Suppressor macrophage (primary cell): Measurements from ENCODE around the gene ZG16.
"Not testable (repeated sequence)": the region's sequence is repeated elsewhere in the genome, so short reads cannot be mapped to it uniquely, and the experiment has no call there.

Experiments used
- DNase-seq, 4 experiments: peaks; one replicate each; pipeline ENCODE4 v3.0.0-alpha.2; 2020 to 2022

The ZG16 gene

DNA sequence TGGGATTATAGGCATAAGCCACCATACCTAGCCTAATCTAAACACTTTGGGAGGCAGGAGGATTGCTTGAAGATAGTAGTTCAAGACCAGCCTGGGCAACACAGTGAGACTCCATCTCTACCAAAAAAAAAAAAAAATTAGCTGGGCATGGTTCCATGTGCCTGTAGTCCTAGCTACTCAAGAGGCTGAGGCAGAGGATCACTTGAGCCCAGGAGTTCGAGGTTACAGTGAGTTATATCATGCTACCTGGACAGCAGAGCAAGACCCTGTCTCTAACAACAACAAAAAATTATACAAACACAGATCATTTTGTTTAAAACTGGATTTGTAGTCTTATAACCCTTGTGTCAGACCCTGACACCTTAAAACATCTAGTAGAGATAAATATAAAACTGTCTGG, 24.5 kb upstream of the ZG16 start:
- no peak for DNase-seq

DNA sequence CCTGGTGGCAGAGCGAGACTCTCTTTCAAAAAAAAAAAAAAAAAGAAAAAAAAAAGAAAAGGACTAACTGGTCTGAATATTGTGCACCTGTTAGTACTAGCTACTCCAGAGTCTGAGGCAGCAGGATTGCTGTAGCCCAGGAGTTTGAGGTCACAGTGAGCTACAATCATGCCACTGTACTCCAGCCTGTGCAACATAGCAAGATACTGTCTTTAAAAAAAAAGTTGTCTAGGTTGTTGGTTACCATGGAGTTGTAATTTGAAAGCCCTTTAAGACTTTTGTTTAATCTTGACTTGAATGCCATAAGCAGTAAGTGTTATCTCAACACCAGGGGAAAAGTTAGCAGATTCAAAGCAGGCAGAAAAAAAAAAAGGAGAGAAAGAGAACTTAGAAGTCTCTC, 21.4 kb upstream of the ZG16 start:
- DNase-seq = no peak

DNA sequence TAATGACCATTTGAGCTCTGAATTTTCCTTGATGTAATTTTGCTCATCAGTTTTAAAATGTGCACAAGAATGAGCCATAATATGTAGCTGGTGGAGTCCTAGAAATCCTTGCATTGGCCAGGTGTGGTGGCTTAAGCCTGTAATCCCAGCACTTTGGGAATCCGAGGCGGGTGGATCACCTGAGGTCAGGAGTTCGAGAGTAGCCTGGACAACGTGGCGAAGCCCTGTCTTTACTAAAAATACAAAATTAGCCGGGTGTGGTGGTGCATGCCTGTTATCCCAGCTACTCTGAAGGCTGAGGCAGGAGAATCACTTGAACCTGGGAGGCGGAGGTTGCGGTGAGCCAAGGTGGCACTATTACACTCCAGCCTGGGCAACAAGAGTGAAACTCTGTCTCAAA, 21.0 kb upstream of the ZG16 start:
- not testable (repeated sequence) for DNase-seq

DNA sequence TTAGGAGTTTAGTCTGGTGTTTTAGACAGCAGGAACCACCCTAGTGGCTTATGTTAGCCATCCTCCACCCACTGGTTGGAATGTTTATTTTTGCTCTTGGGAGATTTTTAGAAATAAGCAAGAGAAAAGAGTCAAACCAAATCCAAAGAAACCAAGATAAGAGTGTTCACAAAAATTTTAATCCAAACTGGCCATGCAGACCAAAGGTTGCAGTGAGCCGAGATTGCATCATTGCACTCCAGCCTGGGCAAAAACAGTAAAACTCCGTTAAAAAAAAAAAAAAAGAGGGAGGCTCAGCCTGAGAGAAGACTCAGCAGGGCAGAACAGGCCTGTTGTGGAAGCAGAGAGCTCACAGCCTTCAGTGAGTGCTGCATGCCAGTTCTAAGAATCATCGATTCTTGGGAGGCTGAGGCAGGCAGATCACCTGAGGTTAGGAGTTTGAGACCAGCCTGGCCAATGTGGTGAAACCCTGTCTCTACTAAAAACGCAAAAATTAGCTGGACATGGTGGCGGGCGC, 20.0 kb upstream of the ZG16 start:
- DNase-seq = peak in 1 of 4 experiments; percentile 25

DNA sequence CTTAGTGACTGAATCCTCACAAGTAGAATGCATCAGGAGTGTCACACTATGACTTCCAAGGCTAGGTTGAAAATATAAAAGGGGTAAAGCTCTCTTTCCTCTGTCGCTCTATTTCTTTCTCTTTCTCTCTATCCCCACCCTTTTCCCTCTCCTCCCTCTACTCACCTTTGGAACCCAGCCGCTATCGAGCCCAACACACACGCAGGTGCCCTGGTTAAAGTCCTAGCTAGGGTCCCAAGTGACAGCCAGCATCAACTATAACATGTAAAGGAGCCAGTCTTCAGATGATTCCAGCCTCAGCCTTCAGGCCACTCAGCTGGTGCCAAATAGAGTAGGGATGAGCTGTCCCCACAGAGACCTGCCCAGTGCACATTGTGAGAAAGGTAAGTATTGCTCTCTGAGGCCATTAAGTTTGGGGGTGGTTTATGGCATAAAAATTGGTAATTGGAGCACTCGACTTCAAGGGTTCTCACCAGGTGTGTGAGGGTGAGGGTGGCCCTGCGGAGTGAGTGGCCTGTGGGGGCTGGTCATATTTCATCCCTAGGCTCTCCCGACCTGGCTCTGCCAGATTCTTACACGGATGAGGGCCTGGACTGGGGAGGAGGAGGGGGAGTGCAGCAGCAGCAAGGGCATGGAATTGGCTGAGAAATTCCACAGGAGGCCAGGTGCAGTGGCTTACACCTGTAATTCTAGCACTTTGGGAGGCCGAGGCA, 17.3 kb upstream of the ZG16 start:
- DNase-seq = no peak

DNA sequence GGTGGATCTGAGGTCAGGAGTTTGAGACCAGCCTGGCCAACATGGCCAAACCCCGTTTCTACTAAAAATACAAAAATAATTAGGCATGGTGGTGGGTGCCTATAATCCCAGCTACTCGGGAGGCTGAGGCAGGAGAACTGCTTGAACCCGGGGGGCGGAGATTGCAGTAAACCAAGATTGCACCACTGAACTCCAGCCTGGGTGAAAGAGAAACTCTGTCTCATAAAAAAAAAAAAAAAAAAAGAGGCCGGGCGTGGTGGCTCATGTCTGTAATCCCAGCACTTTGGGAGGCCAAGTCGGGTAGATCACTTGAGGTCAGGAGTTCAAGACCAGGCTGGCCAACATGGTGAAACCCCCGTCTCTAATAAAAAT, 16.8 kb upstream of the ZG16 start:
- DNase-seq = not testable (repeated sequence)

DNA sequence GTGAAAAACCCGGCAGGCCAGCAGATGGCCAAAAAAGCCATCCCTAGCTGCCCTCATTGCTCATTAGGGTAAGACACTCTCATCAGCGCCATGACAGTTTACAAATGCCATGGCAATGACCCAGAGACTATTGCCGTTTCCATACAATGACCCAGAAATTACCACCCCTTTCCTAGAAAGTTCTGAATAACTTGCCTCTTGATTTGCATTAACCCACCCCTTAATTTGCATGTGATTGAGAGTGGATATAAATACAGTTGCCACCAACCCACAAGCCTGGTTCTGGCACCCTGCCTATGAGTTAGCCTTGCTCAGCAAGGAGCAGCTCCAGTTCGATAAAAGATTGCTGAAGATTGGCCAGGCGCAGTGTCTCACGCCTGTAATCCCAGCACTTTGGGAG, 16.2 kb upstream of the ZG16 start:
- DNase-seq = no peak

DNA sequence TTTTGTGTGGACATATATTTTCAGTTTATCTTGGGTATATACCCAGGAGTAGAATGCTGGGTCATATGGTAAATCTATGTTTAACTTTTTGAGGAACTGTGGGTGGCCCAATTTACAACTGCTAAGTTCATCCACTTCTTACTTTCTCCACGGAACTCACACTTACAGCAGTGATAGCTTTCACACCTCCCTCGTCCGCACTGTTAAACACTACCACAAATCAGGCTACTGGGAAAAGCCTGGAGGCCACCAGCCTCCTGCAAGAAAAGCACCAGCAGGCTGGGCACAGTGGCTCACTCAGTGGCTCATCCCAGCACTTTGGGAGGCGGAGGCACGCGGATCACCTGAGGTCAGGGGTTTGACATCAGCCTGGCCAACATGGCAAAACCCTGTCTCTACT, 14.7 kb upstream of the ZG16 start:
- peak in 2 of 4 experiments; percentile 37 to 49 for DNase-seq

DNA sequence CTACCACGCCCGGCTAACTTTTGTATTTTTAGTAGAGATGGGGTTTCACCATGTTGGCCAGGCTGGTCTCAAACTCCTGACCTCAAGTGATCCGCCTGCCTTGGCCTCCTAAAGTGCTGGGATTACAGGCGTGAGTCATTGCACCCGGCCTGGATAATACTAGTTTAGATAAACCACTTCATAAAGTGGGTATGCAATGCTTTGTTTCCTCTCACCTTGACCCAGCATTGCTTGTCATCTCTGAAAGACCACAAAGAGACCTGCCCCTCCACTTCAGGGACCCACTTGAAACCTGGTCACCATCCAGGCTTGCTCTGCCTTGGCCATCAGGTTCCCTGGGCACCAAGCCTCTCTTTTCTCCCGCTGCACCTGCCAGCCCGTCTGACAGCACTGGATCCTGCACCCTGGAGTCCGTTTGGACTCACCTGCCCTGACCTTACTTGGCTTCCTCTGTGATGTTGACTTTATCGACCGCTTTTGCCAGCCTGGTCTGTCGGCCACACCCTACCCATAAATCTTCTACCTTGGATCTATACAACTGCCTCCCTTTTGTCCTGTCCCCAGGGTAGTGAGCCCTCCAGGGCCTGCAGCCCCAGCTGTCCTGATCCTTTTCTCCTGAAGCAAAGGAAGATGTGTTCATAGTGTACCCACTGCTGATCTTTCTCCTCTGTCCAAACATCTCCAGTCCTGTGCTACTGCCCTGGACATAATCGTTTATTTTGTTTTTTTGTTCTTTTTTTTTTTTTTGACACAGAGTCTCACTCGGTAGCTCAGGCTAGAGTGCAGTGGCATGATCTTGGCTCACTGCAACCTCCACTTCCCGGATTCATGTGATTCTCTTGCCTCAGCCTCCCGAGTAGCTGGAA, 12.7 kb upstream of the ZG16 start:
- DNase-seq = no peak

DNA sequence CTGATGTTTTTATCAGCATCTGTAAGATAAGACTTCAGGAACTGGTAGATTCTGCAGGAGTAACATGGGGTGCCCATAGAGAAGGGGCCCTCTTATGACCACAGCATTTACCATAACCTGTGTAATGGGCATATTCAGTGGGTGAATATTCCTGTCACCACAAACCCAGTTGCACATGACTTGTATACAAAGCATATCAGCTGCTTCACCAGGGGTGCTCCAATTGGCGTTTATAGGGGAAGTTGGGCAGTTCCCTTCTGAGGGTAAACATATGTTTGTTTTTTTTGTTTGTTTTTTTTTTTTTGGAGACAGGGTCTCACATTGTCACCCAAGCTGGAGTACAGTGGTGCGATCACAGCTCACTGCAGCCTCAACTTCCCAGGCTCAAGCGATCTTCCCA, 11.5 kb upstream of the ZG16 start:
- peak in 3 of 4 experiments; percentile 40 to 55 (median 46) for DNase-seq

DNA sequence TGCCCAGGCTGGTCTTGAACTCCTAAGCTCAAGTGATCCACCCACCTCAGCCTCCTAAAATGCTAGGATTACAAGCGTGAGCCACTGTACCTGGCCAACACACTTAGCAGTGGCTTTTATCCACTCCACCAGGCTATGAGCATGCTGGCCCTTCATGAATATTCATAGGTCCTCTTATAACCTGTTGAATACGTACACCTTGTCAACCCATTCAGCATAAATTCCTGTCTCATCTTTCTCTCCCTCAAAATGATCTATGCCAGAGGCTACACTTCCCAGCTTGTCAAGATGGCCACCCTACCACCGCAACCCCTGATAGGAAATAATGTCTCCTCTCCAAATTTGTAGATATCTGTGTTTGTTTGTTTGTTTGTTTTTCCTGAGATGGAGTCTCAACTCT, 11.0 kb upstream of the ZG16 start:
- no peak for DNase-seq

DNA sequence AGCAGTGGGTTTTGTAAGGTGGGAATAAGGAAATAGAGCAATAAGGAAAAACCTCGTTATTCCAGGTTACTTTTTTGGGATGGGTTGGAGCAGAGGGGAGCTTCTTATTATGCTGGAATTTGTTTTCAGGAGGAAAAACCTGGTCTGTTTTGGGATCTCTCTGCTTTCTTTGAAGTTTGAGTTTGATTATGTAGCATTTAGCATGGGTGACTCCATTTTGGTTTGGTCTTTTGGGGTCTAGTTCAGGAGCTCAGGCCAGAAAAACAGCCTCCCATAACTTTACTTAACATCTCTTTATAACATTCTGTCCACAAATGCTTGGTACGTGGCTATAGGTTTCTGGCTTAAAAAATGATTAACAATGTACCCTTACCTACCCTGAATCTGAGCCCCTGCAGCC, 8.5 kb upstream of the ZG16 start:
- DNase-seq = no peak

DNA sequence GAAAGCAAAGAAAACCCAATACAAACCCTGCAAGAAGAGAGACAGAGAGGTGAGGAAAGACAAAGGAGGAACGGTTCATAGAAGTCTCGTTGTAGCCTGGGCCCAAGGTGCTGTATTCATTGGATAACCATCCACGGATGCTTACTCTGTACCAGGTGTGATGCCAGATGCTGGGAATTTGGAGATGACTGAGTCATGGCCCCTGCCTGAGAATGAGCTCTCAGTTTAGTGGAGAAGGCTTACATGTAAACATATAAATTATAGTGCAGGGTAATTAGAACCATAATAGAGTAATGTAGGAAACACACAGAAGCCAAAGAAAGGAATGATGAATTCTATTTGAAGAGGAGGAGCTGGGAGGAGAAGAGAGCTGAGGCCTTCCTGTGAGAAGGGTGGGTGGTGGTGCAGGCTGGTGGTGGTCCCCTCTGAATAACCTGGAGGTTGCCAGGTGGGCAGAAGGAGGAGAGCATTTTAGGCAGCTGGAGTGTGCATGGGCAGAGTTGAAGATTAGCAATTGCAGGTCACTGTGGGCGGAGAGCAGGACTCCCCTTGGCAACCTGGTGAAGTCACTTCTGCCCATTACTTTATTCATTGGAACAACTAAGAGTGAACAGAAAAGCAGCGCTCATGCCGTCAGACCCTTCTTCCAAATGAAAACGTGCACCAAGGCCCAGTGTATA, 7.7 kb upstream of the ZG16 start:
- DNase-seq = peak in 2 of 4 experiments; percentile 22 to 36

DNA sequence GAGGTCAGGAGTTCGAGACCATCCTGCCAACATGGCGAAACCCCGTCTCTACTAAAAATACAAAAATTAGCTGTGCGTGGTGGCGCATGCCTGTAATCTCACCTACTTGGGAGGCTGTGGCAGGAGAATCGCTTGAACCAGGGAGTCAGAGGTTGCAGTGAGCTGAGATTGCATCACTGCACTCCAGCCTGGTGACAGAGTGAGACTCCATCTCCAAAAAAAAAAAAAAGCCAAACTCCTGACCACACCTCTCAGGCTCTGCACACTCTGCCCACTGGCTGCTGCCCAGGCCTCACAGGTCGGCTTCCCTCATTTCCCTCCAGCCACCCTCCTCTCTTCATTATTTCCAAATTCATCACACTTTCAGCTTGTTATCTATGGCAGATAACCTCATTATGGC, 5.7 kb upstream of the ZG16 start:
- DNase-seq = not testable (repeated sequence)

DNA sequence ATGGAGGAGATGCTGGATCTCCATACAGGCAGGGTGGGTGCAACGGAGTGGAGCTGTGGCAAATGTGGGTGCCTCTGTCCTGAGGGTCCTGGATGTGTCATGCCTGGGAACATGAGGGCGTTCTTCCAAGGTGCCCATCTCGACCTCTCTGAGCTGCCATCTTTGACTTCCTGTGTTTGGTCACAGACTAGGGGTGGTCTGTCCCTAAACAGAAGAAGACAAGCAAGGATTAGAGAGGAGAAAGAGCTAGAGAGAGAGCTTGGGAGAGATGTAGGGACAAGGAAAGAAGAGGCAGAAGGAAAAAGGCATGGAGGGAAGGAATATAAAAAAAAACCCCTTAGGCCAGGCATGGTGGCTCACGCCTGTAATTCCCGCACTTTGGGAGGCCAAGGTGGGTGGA, 3.3 kb upstream of the ZG16 start:
- DNase-seq = no peak

DNA sequence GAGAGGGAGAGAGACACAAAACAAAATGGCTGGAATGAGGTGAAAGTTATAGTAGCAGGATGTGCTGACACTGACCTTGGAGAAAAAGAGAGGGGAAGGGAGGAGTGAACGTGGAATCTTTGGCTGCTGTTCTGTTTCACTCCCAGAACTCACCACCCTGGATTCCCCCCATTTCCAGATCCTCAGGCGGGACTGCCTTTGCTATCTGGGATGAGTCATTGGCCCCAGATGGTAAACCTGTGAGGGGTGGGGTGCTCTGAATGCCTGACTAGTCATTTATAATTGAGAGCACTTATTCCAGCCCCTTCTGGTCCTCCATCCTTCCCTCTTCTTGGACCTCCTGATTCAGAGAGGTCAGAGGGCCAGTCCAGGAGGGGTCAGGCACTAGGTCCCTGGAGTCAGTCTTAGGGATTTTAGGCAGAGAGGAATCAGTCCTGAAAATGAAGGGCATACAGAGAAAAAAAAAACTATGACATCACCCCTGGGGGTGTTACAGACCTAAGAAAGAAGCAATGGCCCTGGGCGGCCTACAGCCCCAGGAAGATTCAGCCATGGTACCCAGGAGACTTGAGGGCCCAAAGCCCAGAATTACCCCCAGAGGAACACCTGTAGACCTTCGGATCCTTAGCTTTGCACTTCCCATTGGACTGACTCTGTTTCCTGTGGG, 2.2 kb upstream of the ZG16 start:
- DNase-seq = no peak

DNA sequence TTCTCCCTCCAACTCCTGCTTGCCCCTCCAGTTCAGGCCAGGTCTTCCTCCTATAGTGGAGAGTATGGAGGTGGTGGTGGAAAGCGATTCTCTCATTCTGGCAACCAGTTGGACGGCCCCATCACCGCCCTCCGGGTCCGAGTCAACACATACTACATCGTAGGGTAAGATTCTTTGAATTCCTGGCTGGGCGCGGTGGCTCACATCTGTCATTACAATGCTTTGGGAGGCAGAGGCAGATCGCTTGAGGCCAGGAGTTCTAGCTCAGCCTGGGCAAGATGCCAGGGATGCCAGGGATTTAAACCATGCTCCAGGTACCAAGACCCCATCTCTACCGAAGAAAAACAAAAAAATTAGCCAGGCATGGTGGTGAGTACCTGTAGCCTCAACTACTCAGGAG, 1.4 kb downstream of the ZG16 start:
- DNase-seq = no peak

DNA sequence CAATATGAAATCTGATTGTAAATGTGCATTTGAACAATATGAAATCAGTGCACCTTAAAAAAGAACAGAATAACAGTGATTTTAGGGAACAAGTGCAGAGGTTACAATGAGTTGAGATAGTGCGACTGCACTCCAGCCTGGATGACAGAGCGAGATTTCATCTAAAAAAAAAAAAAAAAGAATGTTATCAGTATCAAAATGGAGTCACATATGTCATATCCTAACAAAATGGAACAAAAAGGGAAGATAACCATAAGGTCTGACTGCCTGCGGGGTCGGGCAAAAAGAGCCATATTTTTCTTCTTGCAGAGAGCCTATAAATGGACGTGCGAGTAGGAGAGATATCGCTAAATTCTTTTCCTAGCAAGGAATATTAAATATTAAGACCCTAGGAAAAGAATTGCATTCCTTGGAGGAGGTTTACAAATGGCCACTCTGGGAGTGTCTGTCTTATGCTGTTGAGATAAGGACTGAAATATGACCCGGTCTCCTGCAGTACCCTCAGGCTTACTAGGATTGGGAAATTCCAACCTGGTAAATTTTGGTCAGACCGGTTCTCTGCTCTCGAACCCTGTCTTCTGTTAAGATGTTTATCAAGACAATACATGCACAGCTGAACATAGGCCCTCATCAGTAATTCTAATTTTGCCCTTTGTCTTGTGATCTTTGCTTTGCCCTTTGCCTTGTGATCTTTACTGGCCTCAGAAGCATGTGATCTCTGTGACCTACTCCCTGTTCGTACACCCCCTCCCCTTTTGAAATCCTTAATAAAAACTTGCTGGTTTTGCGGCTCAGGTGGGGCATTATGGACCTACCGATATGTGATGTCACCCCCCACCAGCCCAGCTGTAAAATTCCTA, 5.3 kb downstream of the ZG16 start:
- DNase-seq = not testable (repeated sequence)

DNA sequence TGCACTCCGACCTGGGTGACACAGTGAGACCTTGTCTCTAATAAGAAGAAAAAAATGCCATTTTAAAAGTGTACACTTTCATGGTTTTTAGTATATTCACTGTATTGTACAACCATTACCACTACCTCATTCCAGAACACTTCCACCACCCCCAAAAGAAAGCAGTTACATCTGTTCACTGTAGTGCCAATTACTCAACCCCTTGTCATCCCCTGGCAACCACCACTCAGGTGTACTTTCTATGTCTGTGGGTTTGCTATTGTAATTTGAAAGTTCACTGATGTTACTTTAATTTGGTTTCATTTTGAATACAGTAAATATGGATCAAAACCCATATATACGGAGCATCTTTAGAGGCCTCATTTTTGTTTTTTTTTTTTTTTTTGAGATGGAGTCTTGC, 6.1 kb downstream of the ZG16 start:
- no peak for DNase-seq

DNA sequence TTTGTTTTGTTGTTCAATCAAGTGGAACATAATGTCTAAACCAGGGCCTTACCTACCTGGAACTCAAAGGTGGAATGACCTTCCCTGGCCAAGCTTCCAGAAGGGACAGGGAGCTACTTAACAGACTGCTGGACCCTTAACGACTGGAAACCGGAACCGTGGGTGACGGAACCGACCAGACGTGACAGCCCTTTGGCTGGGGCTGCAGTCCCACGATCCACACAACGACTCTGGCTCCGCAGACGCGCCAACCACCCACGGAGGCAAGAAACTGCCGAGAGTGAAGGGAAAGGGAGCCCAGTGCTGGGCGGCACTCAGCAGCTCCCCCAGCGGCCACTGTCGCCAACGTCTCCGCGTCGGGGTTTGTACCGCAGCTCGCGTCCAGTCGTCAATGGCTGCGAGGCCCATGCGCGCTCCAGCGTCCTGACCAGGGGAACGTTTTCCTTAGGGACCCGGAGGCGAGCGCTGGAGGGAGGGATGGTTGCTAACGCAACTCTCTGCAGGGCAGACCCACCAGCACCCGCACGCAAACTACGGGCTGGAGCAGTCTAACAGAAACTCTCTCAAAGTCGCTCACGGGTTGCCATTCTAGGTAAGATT, 6.9 kb downstream of the ZG16 start:
- DNase-seq = peak; percentile 75 to 89 (median 79)

DNA sequence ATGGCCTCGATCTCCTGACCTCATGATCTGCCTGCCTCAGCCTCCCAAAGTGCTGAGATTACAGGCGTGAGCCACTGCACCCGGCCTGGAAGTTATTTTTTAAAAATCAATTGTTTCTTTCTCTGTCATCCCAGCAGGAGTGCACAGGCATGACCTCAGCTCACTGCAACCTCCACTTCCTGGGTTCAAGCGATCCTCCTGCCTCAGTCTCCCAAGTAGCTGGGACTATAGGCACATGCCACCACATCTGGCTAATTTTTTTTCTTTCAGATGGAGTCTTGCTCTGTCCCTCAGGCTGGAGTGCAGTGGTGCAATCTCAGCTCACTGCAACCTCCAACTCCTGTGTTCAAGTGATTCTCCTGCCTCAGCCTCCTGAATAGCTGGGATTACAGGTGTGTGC, 9.1 kb downstream of the ZG16 start:
- not testable (repeated sequence) for DNase-seq
